GM13977 (cell line): ENCODE measurements around the gene XCR1.

Experiments
- DNase-seq: peaks from one replicate; pipeline ENCODE4 v3.0.0; 2012; ENCODE audit warnings: low spot score
- in situ Hi-C: fragments of 300-500 bp; cut with MboI; formaldehyde crosslinking; loops from one replicate; pipeline ENCODE4 v1.12.0; 2022; ENCODE audit warnings: low sequenced_read_pairs, low pct_unique_long_range_greater_than_20kb, mixed read lengths, inconsistent platforms; ENCODE audit not compliant: unreplicated experiment
- TF ChIP-seq, protein P1 (sequence below): IDR thresholded peaks from 2 replicates; pipeline ENCODE4 v1.5.1; 2012; ENCODE audit warnings: mild to moderate bottlenecking, control low read depth; ENCODE audit not compliant: insufficient read depth; ENCODE audit errors: extremely low read depth, missing control alignments

The XCR1 gene

GRCh38 chr3:45969116-45969515, 58.2 kb downstream of the XCR1 start:
- TF ChIP-seq, protein P1, sequence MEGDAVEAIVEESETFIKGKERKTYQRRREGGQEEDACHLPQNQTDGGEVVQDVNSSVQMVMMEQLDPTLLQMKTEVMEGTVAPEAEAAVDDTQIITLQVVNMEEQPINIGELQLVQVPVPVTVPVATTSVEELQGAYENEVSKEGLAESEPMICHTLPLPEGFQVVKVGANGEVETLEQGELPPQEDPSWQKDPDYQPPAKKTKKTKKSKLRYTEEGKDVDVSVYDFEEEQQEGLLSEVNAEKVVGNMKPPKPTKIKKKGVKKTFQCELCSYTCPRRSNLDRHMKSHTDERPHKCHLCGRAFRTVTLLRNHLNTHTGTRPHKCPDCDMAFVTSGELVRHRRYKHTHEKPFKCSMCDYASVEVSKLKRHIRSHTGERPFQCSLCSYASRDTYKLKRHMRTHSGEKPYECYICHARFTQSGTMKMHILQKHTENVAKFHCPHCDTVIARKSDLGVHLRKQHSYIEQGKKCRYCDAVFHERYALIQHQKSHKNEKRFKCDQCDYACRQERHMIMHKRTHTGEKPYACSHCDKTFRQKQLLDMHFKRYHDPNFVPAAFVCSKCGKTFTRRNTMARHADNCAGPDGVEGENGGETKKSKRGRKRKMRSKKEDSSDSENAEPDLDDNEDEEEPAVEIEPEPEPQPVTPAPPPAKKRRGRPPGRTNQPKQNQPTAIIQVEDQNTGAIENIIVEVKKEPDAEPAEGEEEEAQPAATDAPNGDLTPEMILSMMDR = no peak
- DNase-seq = no peak
- in situ Hi-C loops = no loop called here

DNA sequence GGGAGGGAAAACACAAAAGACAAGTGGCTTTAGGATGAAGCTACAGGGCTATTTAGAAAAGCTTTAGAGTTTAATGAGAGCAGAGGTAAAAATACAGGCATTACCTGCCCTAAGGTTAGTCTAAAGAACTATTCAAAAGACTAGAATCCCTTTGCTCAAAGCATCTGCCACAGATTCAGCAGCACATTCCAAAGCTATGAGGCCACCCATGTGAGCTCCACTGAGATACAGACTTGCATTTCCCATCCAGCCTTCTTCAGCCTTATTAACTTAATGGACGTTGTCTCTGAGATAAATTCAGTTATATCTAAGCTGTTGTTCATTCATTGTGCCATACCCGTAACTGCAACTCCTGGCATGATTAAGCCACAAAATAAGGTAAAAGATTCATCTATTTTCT, 58.6 kb downstream of the XCR1 start:
- in situ Hi-C loops = no loop called here
- TF ChIP-seq, protein P1 = no peak
- DNase-seq = no peak

DNA sequence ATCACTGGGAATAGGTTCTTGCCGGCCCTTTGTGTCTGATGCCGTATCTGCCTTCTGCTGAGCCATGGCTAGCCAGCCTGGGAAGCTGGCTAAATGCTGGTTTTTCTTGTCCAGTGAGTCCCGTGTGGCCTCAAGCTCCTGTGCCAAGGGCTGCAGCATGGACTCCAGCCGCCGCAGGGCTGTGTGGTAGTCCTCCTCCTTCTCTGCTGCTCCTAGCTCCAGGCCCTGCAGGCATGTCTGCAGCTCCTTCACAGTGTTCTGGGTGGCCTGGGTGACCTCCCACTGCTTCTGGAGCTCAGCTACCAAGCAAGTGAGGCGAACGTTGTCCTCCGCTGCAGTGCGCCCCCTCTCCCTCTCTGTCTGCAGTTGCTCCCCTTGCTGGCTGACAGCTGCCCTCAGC, 59.1 kb downstream of the XCR1 start:
- TF ChIP-seq, protein P1 = no peak
- in situ Hi-C loops = no loop called here
- DNase-seq = no peak

DNA sequence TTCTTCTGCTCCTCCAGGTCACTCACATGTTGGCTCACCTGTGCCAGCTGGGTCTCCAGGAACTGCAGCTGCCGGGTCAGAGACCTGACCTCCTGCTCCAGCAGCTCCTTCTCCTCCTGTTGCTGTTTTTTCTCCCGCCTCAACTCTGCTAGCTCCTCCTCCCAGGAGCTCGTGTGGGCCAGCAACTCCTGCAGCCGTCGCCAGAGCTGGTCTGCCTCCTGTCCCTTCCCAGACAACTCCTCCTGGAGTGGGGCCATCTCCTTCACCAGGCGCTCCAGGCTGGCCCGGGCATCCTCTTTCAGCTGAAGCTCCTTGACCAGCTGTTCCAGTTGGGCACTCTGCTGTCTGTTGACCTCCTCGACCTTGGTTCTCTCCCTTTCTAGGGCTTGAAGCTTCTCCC, 59.6 kb downstream of the XCR1 start:
- DNase-seq = no peak

More for the DNA sequence above, 59.6 kb downstream of the XCR1 start:
- TF ChIP-seq, protein P1 = no peak
- in situ Hi-C loops = no loop called here
